HepG2 (cell line): Measurements from ENCODE around the gene PLCB1. TPM values are rescaled to one million over a fixed set of nuclear protein-coding genes. Genes with fewer than 3 reads are reported as not detected.

ENCODE experiments used
- CBFB ChIP-seq: sonication (generic); formaldehyde crosslinking; IDR thresholded peaks from 2 replicates; pipeline ENCODE4 v1.4.0; 2020; ENCODE audit warnings: missing genetic modification reagents
- CEBPG ChIP-seq: IDR thresholded peaks from 2 replicates; pipeline ENCODE4 v1.6.1; 2016
- FOSL1 ChIP-seq: sonication (generic); formaldehyde crosslinking; IDR thresholded peaks from 2 replicates; pipeline ENCODE4 v1.9.0; 2021; ENCODE audit warnings: missing genetic modification reagents, borderline replicate concordance
- FOXA1 ChIP-seq, 2 experiments: fragments of 450-650 bp in 1 of 2; sonication (generic) in 1 of 2; formaldehyde crosslinking in 1 of 2; IDR thresholded peaks; 2 replicates each; pipeline versions ENCODE4 v1.4.0 to v1.6.1; 2016 to 2020; ENCODE audit warnings: missing genetic modification reagents in 1 of 2
- FOXA3 ChIP-seq: IDR thresholded peaks from 2 replicates; pipeline ENCODE4 v1.6.1; 2016; ENCODE audit warnings: missing genetic modification reagents, missing compliant biosample characterization
- FOXJ3 ChIP-seq: sonication (generic); formaldehyde crosslinking; IDR thresholded peaks from 2 replicates; pipeline ENCODE4 v1.4.0; 2020; ENCODE audit warnings: missing genetic modification reagents, mild to moderate bottlenecking, borderline replicate concordance
- GABPA ChIP-seq, 2 experiments: IDR thresholded peaks; 2 replicates each; pipeline ENCODE4 v1.6.1; 2011 to 2016; ENCODE audit warnings: low read depth in 2 of 2, low read length in 1 of 2, missing biosample characterization in 1 of 2, missing genetic modification characterization in 1 of 2
- GATAD1 ChIP-seq: IDR thresholded peaks from 2 replicates; pipeline ENCODE4 v1.6.1; 2016; ENCODE audit warnings: missing genetic modification reagents, missing compliant biosample characterization
- JUN ChIP-seq: sonication (generic); formaldehyde crosslinking; IDR thresholded peaks from 2 replicates; pipeline ENCODE4 v1.4.0; 2020; ENCODE audit warnings: mild to moderate bottlenecking, missing genetic modification reagents
- KAT7 ChIP-seq: IDR thresholded peaks from 2 replicates; pipeline ENCODE4 v1.6.1; 2018; ENCODE audit warnings: borderline replicate concordance, missing compliant biosample characterization
- MIXL1 ChIP-seq: IDR thresholded peaks from 2 replicates; pipeline ENCODE4 v1.6.1; 2016
- MLX ChIP-seq: IDR thresholded peaks from 2 replicates; pipeline ENCODE4 v1.6.1; 2016
- MXD4 ChIP-seq: IDR thresholded peaks from 2 replicates; pipeline ENCODE4 v1.6.1; 2016; ENCODE audit warnings: mild to moderate bottlenecking, missing biosample characterization, missing genetic modification reagents
- NFKB2 ChIP-seq: sonication (generic); formaldehyde crosslinking; IDR thresholded peaks from 2 replicates; pipeline ENCODE4 v1.4.0; 2020; ENCODE audit warnings: missing genetic modification reagents, borderline replicate concordance
- PHF5A ChIP-seq: IDR thresholded peaks from one replicate; pipeline ENCODE4 v1.6.1; 2018; ENCODE audit warnings: low read depth, missing genetic modification reagents; ENCODE audit not compliant: unreplicated experiment
- POLR2AphosphoS2 ChIP-seq: IDR thresholded peaks from 2 replicates; pipeline ENCODE4 v1.6.1; 2011; ENCODE audit warnings: low read depth, low read length, improper control_type of control experiment
- SALL1 ChIP-seq: sonication (generic); formaldehyde crosslinking; IDR thresholded peaks from 2 replicates; pipeline ENCODE4 v1.8.0; 2022; ENCODE audit warnings: mild to moderate bottlenecking, missing genetic modification reagents
- SATB2 ChIP-seq: sonication (generic); formaldehyde crosslinking; IDR thresholded peaks from 2 replicates; pipeline ENCODE4 v1.5.0; 2020; ENCODE audit warnings: missing genetic modification reagents
- TP53 ChIP-seq: sonication (generic); formaldehyde crosslinking; conservative IDR thresholded peaks from 2 replicates; pipeline ENCODE4 v1.4.0; 2020; ENCODE audit warnings: missing genetic modification reagents
- ZNF24 ChIP-seq: fragments of 450-650 bp; IDR thresholded peaks from 2 replicates; pipeline ENCODE4 v1.6.1; 2017; ENCODE audit warnings: antibody characterized with exemption, mild to moderate bottlenecking
- ZNF678 ChIP-seq: sonication (generic); formaldehyde crosslinking; IDR thresholded peaks from 2 replicates; pipeline ENCODE4 v1.4.0; 2020; ENCODE audit warnings: mild to moderate bottlenecking, missing genetic modification reagents
- ZNF710 ChIP-seq: sonication (generic); formaldehyde crosslinking; IDR thresholded peaks from 2 replicates; pipeline ENCODE4 v1.5.0; 2020; ENCODE audit warnings: mild to moderate bottlenecking, missing genetic modification reagents, borderline replicate concordance
- ZNF761 ChIP-seq: sonication (generic); formaldehyde crosslinking; conservative IDR thresholded peaks from 2 replicates; pipeline ENCODE4 v1.4.0; 2020; ENCODE audit warnings: mild to moderate bottlenecking, missing genetic modification reagents
- ZNF784 ChIP-seq: sonication (generic); formaldehyde crosslinking; IDR thresholded peaks from 2 replicates; pipeline ENCODE4 v1.5.1; 2020; ENCODE audit warnings: missing genetic modification reagents, mild to moderate bottlenecking, borderline replicate concordance
- polyA plus RNA-seq, 8 experiments: library from polyadenylated mRNA; depleted of rRNA in 3 of 8; stranded (reverse) in 7 of 8; unstranded in 1 of 8; fragments of >200 nt; fragmentation: Illumina TruSeq in 4 of 8; extraction: Trizol in 4 of 8; gene quantifications; 2 replicates each; pipeline versions ENCODE4 v1.2.1 to v1.2.3, GENCODE V29; 2011 to 2016; ENCODE audit warnings: low read depth in 4 of 8, missing spikeins in 1 of 8, mixed read lengths in 1 of 8; ENCODE audit not compliant: insufficient read depth in 1 of 8
- total RNA-seq, 5 experiments: library from RNA; depleted of rRNA; stranded (reverse); fragments of >200 nt; fragmentation: Illumina TruSeq; extraction: Trizol; gene quantifications; 2 replicates each; pipeline ENCODE4 v1.2.3, GENCODE V29; 2016; ENCODE audit warnings: low read depth in 1 of 5
- TF ChIP-seq, protein P1 (sequence below): sonication (generic); formaldehyde crosslinking; IDR thresholded peaks from 2 replicates; pipeline ENCODE4 v1.5.0; 2020; ENCODE audit warnings: missing genetic modification reagents
- TF ChIP-seq, protein P2 (sequence below): sonication (generic); formaldehyde crosslinking; IDR thresholded peaks from 2 replicates; pipeline ENCODE4 v1.8.1; 2023; ENCODE audit warnings: missing genetic modification reagents, mild to moderate bottlenecking, borderline replicate concordance
- TF ChIP-seq, protein P3 (sequence below): IDR thresholded peaks from 2 replicates; pipeline ENCODE4 v1.6.1; 2018; ENCODE audit warnings: missing genetic modification reagents

The PLCB1 gene
- total and polyA plus RNA-seq, 2 of the 13 experiments (the other 11 are each of a cell fraction or from before 2014, with no cell fraction given) = 42.4 to 55.9 TPM

DNA sequence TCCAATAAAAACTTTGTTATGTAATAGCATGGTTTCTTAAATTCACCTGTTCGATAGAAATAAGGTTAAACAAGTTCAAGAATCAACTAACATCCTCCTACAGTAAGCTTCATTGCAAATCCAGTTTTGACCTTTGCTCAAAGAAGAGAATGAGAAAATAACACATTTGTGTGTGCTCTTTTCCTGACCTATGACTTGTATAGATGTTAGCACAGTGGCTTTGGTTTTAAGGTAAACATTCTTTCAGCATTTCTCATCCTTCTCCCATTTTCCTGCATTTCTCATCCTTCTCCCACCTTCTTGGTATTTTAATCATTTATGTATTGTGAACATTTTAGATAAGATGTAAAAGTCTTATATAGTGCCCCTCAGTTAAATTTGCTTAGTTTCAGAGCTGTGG, 73.9 kb downstream of the PLCB1 start (continued):
- peak; percentile 83; the same call in 1 of the 2 replicates for TF ChIP-seq MLX (CRISPR knock-in tag)
- TF ChIP-seq, protein P1, sequence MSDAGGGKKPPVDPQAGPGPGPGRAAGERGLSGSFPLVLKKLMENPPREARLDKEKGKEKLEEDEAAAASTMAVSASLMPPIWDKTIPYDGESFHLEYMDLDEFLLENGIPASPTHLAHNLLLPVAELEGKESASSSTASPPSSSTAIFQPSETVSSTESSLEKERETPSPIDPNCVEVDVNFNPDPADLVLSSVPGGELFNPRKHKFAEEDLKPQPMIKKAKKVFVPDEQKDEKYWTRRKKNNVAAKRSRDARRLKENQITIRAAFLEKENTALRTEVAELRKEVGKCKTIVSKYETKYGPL = no peak
- TF ChIP-seq KAT7 (CRISPR knock-in tag) = 0 out of 2 replicates have a peak, but pooled peaks have one; percentile 61
- peak; percentile 94 for TF ChIP-seq FOSL1
- peak; percentile 82; the same call in 1 of the 2 replicates for TF ChIP-seq SALL1 (CRISPR knock-in tag)
- no peak for TF ChIP-seq POLR2AphosphoS2
- TF ChIP-seq NFKB2 (CRISPR knock-in tag) = no peak
- TF ChIP-seq CBFB (CRISPR knock-in tag) = peak; percentile 65
- peak; percentile 92 for TF ChIP-seq MIXL1
- peak; percentile 51; the same call in 1 of the 2 replicates for TF ChIP-seq MXD4 (CRISPR knock-in tag)
- peak; percentile 50; the same call in 1 of the 2 replicates for TF ChIP-seq GATAD1 (CRISPR knock-in tag)
- peak; percentile 51; the same call in 1 of the 2 replicates for TF ChIP-seq ZNF24
- peak; percentile 93 for TF ChIP-seq JUN
- TF ChIP-seq GABPA (IDR thresholded peaks at IDR 0.05; ENCODE audit: low read depth, low read length) = no peak
- TF ChIP-seq GABPA (CRISPR knock-in tag; IDR thresholded peaks at IDR 0.05; ENCODE audit: low read depth) = peak; percentile 43; the same call in 1 of the 2 replicates
- TF ChIP-seq, protein P2, sequence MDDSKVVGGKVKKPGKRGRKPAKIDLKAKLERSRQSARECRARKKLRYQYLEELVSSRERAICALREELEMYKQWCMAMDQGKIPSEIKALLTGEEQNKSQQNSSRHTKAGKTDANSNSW (CRISPR knock-in tag) = no peak
- peak; percentile 98 for TF ChIP-seq FOXA3 (CRISPR knock-in tag)
- TF ChIP-seq ZNF761 (CRISPR knock-in tag) = no peak
- TF ChIP-seq PHF5A (CRISPR knock-in tag) = peak; percentile 65
- 0 out of 2 replicates have a peak, but pooled peaks have one; percentile 40 for TF ChIP-seq TP53 (CRISPR knock-in tag)
- peak; percentile 65; the same call in 1 of the 2 replicates for TF ChIP-seq FOXA1 (IDR thresholded peaks at IDR 0.05)
- peak; percentile 92 for TF ChIP-seq FOXA1 (CRISPR knock-in tag; IDR thresholded peaks at IDR 0.05)
- peak; percentile 84; the same call in 1 of the 2 replicates for TF ChIP-seq FOXJ3 (CRISPR knock-in tag)
- peak; percentile 83 for TF ChIP-seq CEBPG (CRISPR knock-in tag)
- no peak for TF ChIP-seq ZNF678 (CRISPR knock-in tag)
- TF ChIP-seq ZNF710 (CRISPR knock-in tag) = peak; percentile 99
- TF ChIP-seq ZNF784 (CRISPR knock-in tag) = no peak
- TF ChIP-seq, protein P3, sequence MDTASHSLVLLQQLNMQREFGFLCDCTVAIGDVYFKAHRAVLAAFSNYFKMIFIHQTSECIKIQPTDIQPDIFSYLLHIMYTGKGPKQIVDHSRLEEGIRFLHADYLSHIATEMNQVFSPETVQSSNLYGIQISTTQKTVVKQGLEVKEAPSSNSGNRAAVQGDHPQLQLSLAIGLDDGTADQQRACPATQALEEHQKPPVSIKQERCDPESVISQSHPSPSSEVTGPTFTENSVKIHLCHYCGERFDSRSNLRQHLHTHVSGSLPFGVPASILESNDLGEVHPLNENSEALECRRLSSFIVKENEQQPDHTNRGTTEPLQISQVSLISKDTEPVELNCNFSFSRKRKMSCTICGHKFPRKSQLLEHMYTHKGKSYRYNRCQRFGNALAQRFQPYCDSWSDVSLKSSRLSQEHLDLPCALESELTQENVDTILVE (CRISPR knock-in tag) = peak; percentile 74
- peak; percentile 58; the same call in 1 of the 2 replicates for TF ChIP-seq SATB2 (CRISPR knock-in tag)
